Non-pigmented ciliary epithelial cell (primary cell): ENCODE data around the gene MOB2.
"Not testable (repeated sequence)": the region's sequence is repeated elsewhere in the genome, so short reads cannot be mapped to it uniquely, and the experiment has no call there.

Experiments used
- DNase-seq: peaks from one replicate; pipeline ENCODE4 v3.0.0-alpha.2; 2010; ENCODE audit warnings: low read depth

Gene MOB2

DNA sequence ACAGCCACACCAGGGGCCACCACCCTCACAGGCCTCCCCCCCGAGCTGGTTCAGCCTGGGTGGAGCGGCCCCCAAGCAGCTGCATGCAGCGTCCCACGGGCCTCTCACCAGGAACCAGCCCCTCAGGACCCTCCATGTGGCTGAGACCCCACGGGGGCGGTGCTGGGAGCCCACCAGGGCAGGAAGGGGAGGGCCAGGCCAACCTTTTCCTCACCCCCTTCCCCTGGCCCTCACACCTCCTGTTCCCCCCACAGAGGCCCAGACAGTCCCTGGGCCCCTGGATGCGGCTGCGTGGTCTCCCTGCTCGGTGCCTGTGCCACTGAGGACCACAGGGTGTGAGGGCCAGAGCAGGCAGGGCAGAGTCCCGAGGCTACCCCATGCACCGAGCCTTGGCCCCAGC lies 46.5 kb downstream of the MOB2 start:
- no peak for DNase-seq

DNA sequence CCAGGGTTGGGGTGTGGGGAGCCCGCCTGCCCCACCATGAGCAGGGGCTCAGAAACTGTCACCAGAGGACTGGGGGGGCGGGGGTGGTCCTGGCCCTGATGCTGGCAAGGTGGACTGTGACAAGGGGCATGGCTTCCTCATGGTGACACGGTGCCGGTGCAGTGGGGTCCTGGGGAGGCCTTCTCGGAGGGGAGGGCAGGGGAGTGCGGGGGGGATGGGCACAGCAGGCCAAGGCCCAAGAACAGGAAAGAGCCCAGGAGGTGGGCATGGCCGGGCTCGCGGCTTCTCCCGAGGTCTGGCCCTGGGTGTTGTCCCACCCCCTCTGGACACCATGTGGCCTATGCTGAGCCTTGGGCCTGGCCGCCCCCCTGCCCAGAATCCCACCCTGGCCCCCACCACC lies 47.2 kb downstream of the MOB2 start:
- DNase-seq: no peak

GRCh38 chr11:1438967-1439330 lies 47.6 kb downstream of the MOB2 start:
- DNase-seq: no peak

DNA sequence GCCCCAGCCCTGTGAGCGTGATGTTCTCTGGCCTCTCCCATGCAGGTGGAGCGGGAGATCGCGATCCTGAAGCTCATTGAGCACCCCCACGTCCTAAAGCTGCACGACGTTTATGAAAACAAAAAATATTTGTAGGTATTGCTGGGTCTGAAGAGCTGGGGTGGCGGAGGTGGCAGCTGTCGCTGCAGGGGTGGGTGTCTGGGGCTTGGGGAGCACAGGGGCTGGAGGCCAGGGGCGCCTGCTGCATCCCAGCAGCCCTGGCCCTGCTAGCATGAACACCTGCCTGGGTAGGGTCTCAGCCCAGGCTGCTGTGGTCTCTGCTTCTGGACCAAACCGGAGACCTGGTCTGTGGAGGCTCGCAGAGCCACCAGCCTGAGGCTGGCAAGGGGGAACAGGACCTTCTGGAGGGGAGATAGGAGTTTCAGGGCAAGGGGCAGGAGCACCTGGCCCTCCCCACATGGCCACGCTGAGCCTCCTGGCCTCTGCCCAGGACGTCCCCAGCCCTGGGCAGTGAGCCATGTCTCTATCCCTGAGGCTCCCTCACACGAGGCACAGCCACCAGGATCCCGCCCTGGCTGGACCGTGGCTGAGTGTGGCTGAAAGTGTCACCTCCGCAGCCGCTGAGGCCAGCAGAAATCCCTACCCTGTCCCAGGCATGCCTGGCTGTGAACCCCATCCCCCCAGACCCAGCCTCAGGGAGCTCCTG lies 48.2 kb downstream of the MOB2 start:
- DNase-seq: no peak

- DNase-seq: no peak
Measured at GRCh38 chr11:1437500-1437899, 49.1 kb downstream of the MOB2 start.

DNA sequence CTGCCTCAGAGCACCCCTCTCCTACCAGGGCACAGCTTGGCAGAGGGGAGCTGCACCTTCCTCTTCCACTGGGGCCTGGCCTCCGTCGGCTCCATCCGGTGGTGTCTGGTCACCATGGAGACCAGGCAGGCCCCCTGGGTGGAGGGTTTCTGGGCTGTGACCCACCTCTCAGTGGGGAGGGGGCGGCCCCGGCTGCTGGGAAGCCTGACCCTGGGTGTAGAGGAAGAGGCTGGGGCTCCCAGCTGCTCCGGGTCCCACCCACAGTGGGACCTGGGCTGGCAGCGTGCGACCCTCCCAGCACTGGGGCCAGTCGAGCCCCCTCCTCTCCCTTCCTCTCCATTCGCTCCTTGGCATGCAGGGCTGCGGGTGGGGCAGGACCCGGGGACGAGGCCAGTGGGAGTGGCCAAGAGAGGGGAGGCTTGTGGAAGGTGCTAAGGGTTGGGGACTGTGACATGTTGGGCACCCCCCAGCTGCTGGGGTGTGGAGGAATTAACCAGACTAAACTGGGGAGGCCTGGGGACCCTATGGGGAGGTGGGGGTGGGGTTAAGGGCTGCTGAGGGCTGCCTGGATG lies 50.0 kb downstream of the MOB2 start:
- no peak for DNase-seq

- no peak for DNase-seq
Measured at GRCh38 chr11:1435820-1436467, 50.6 kb downstream of the MOB2 start.

GRCh38 chr11:1435479-1435819 lies 51.1 kb downstream of the MOB2 start:
- not testable (repeated sequence) for DNase-seq

- no peak for DNase-seq
Measured at GRCh38 chr11:1433977-1434640, 52.5 kb downstream of the MOB2 start.

DNA sequence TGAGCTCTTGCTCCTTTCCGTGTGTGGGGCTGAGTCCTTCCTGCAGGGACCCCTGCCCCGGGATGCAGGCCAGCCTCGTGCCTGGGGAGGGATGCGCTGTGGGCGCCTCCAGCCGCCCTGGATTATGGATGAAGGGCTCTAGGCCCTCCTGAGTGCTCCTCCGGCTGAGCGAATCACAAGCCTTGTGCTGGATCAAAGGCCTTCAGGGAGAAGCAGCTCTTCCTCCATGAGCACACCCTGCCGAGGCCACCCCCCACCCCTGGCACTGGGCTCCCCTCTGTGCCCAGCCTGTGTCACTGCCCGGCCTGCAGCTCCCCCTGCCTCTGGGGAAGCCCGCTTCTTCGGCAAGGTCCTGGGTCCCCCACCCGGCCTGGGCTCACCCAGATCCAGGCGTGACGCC lies 53.0 kb downstream of the MOB2 start:
- no peak for DNase-seq

- DNase-seq: no peak
Measured at GRCh38 chr11:1428762-1429316, 57.7 kb downstream of the MOB2 start.

DNA sequence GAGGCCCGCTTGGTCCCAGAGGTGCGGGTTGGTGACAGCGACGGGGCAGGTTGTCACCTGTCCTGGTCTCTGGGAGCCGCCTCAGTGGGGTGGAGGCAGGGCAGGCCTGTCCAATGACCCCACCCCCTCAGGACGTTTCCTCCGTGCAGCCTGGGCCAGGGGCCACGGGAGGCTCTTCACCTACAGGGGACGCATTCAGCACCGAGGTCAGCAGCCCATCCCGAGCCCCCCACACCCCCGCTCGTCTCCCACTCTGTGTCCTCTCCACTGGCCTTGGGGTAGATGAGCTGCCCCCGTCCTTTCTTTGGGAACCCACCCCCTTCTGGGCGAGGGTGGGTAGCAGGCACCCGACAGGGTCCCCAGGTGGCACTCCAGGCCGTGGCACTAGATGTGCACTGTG lies 61.1 kb downstream of the MOB2 start:
- no peak for DNase-seq

DNA sequence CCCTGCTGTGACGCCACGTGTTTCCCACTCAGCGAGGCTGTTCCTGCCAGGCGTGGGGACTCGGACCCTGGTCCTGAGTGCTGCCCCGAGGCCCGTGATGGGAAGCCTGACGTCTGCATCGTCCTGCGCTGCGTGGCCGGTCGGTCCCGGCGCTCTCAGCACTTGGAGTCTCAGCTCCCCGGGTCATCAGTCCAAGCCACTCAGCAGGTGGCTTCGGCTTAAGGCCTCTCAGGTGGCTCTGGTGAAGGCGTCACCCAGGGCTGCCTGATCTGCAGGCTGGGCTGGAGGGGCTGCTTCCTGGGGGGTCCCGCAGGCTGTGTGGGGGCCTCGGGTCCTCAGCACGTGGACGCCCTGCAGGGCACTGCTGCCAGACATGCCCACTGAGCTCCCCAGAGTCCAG lies 61.6 kb downstream of the MOB2 start:
- no peak for DNase-seq

GRCh38 chr11:1423406-1423805 lies 63.2 kb downstream of the MOB2 start:
- not testable (repeated sequence) for DNase-seq

- no peak for DNase-seq
Measured at GRCh38 chr11:1422981-1423380, 63.6 kb downstream of the MOB2 start.

- DNase-seq: no peak
Measured at GRCh38 chr11:1422481-1422880, 64.1 kb downstream of the MOB2 start.

GRCh38 chr11:1421291-1421690 lies 65.3 kb downstream of the MOB2 start:
- no peak for DNase-seq

- DNase-seq: no peak
Measured at GRCh38 chr11:1419811-1420210, 66.8 kb downstream of the MOB2 start.
